GM20431 (cell line): Measurements from ENCODE around the gene GPR39.
"Not testable (repeated sequence)": the region's sequence is repeated elsewhere in the genome, so short reads cannot be mapped to it uniquely, and the experiment has no call there.

ENCODE experiments used
- in situ Hi-C: fragments of 300-500 bp; cut with MseI, MboI; formaldehyde crosslinking; loops from one replicate; pipeline ENCODE4 v1.15.0; 2020; ENCODE audit warnings: low sequenced_read_pairs; ENCODE audit not compliant: unreplicated experiment

Gene GPR39

DNA sequence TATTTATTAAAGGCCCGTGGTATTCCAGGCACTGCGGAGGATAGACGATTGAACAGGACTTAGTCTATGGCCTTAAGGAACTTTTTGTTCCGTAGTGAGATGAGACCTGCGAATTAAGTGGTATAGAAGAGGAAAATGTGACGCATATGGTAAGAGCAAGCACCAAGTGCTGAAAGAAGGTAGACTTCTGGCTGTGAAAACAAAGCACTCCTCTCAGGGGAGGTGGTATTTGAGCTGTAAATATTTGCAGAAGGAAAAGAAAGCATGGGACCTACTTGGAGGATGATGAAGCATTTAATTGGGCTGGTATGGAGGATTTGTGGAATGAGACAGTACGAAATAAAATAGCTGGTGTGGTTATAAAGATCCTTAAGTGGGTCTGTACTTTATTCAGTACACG is 62.5 kb downstream of the GPR39 start:
- in situ Hi-C loops, result no loop called here

DNA sequence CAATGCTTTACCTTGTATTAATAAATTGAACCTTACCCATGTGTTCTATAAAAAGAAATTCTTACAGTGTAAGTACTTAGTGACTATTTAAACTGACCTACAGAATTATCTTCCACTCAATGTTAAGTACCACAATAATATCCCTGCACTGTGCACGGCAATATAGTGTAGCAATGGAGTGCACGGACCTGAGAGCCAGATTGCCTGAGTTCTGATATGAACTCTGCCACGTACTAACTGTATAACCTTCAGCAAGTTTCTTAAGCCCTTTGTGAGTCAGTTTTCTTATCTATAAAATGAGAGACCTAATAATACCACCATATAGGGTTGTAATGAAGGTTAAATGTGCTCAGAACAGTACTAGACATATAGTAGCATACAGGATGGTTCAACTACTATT is 66.2 kb downstream of the GPR39 start:
- in situ Hi-C loops, result no loop called here

DNA sequence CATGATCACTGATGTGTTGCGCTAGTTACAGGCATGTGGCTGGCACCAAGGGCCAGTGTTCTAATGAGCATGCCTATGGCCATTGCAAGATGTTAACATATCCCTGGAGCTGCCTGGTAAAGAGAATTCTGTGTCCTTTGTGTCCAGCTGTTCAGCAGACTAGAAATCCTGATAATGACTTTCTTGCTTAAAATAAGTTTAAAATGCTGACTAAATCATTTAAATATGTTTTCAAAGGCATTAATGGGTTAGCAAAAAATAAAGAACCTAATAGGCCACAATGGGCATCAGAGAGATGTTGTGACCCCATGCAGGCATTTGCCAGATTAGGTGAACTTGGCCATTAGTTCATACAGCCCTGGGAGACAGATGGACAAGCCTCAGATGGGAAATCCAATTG is 67.5 kb downstream of the GPR39 start:
- in situ Hi-C loops, result no loop called here

DNA sequence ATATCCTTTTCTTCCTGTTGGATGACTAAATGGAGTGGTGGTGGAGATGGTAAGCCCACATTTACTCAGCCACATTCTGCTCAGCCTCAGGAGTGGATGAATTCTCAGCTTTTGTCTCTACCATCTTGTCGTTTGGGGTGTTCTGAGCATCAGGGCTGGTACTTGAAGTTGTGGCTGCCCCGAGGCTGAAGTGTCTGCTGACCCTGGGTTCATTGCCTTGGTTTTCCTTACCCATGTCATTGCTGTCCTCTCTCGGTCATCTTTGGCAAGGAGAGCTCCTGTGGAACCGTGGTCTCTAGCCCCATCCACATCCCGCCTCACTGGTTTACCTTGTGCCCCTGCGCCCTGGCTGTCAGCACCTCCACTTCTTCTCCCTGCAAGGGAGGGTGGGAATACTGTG is 71.9 kb downstream of the GPR39 start:
- in situ Hi-C loops, result no loop called here

DNA sequence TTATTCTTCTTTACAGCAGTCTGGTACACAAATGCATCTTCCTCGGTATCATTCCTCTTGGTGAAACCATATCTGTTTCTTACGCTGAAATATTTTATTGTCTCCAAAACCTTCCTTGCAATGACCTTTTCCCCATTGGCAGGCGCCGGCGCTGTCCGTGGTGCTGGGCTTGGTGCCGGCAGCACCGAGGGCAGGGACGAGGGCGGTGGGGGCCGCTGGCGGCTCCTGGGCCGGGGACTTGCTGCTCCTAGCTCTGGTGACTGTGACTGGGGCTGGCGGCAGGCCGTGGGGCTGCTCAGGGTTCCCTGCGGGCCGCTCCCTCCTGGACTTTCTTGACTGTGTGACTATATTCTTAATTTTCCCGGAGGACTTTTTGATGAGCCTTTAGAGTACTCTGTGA is 72.5 kb downstream of the GPR39 start:
- in situ Hi-C loops, result no loop called here

DNA sequence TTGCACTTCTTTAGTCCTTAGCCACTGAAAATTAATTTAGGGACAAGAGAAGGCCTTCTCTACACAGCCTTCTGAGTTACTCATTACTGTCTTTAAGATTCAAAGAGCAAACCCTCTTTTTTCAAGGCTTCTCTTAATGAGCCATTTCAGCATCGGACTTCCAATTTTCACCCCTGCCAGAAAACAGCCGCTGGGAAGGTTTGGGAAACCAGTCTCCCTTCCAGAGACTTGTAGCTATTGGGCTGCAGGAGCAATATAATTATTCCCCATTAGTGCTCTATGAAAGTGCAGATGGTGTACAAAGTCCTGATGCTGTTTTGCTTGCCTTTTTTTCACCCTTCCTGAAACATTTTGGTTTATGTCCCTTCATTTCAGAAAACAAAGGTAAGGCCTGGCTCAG is 79.3 kb downstream of the GPR39 start:
- in situ Hi-C loops, result no loop called here

DNA sequence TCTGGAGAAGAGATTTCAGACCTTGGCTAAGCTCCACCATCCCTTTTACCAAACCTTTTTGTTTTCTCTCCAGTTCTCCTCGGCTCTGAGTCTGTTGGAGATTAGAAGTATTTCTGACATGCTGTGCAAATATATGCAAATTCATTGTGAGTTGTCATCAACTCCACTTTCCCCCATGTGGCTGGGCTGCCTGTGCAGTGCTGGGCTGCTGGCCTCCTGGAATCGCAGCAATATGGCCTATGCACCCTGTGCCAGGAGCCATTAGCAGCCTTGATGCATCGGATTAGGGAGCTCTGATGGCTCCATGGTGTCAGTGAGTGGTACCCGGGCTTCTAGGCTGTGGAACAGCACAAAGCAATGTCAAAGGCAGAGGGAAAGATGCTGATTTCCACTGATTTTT is 80.0 kb downstream of the GPR39 start:
- in situ Hi-C loops, result no loop called here

DNA sequence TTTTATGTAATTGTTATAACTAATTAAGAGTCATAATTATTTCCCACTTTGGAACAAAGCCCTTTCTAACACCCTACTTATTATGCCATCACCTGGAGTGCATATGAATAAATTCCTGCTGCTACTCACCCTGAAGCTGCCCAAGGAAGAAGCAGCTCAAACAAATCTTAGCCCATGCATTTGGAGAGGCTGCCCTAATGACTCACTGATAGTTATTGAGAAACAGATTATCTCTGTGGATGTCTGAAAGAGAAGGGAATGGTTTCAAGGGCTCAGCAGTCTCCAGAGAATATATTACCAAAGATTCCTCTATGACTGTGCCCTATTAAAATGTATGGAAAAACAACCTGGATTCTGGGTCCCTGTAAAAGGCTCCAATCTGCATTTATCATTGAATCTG is 81.0 kb downstream of the GPR39 start:
- in situ Hi-C loops, result no loop called here

DNA sequence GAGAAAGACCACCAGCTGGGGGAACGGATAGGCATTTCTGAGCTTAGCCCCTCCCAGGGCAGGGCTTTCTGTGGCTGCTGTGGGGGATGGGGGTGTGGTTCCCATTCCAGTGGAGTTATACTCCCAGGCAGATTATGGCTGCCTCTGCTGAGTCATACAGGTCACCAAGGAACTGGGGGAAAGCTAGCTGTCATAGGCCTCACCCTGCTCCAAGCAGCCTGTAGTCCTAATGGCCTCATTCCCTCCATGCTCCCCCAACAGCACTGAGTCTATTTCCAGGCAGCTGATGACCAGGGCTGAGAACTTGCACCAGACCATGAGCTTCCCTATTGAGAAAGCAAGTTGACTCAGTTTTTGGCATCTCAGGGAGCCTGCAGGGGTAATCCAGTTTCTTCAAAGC is 87.1 kb downstream of the GPR39 start:
- in situ Hi-C loops, result no loop called here

DNA sequence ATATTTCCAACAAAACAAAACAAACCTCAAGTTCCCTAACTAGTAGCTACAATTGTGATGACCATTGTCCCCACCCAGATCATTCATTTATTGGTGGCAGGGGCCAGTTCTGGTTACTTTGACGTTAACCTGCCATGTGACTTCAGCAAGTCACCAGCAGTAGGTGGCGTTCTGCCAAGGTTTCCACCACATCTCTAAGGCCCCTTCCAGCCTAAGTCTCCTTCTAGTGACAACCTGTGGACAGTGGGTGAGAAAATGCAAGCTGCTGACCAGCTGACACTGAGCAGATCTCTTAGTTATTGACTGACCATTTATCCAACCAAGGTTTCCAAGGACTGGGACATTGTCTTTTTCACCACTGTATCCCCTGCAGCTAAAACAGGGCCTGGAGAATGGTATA is 98.4 kb downstream of the GPR39 start:
- in situ Hi-C loops, result no loop called here

DNA sequence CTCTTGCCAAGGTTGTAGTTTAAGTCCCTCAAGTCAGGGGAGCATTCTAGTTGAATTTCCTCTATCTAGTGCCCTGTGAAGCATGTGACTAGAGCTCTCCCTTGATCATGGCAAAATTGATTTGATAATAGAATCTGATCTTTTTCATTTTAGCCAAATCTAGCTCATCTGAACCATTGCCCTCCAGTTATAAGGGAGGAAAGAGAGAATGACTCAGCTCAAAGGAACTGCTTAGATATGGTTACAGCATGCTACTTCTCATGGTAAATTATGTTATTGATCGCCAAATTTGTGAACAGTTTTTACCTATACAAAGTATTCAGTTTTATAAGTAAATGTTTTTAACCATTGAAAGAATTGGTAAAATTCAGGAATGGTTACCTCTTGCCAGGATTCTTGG is 100.8 kb downstream of the GPR39 start:
- in situ Hi-C loops, result no loop called here

DNA sequence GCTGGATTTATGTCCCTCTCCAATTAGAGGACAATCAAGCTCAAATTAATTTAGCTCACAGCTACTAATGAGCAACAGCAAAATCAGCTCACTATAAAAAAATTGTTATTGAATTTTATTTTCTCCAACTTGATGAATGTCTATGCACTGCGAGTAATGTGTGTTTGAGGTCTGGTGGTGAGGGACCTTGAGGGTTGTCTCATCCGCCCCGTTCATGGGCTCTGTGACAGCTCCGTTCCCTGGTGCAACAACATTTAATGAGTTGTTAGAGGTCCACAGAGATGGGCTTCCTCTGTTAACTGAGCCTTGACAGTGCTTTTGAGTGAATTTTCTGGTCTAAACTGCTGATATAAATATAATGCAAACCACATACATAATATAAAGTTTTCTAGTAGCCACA is 101.7 kb downstream of the GPR39 start:
- in situ Hi-C loops, result no loop called here

DNA sequence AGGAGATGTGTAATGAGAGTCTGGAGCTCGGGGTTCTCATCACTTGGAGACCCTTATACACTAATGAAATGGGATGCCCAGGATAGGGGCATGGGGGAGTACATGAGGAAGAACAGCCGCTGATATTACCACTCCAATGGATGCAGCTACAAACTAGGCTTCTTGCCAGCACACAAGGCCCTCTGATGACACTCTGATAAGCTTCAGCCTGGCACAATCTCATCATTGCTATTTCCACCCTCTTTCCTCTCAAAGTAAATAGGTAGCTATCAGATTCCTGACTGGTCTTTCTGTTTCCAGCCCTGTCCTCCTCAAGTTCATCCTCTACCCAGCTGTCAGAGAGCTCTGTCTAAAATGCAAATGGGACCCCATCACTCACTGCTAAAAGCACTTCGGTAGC is 103.0 kb downstream of the GPR39 start:
- in situ Hi-C loops, result no loop called here

DNA sequence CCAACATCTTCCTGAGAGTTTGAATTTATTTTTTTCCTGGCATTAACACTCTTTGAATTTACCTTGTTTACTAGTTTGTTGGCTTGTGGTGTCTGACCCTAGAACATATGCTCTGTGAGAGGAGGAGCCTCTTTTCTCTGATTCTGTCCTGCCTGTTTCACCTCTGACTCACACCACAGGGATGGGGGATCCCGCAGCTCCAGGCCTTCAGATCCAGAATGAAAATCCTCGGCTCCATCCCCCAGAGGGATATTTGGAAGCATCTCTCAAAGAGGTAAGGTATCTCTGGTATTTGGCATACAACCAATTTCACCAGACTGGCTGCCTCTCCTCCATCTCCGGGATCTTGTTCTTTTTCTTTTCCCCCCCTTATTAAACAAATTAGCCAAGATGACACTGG is 104.7 kb downstream of the GPR39 start:
- in situ Hi-C loops, result no loop called here

DNA sequence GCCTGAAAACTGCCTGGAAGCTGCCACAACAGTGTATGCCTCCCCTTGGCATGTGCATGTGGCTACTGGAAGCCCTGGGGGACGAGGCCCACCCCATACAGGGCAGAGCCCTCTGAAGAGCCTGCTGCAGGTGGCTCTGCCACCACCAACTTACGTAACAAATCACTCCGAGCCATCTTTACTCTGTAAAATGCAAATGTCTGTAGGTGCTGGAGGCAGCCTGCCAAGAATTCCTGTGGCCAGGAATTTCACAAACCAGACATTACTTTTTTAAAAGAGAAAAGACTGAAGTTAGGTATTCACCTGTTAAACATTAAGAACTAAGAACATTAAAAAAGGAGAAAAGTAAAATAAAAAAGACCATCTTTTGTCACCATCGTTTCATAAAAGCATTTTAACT is 106.3 kb downstream of the GPR39 start:
- in situ Hi-C loops, result no loop called here

DNA sequence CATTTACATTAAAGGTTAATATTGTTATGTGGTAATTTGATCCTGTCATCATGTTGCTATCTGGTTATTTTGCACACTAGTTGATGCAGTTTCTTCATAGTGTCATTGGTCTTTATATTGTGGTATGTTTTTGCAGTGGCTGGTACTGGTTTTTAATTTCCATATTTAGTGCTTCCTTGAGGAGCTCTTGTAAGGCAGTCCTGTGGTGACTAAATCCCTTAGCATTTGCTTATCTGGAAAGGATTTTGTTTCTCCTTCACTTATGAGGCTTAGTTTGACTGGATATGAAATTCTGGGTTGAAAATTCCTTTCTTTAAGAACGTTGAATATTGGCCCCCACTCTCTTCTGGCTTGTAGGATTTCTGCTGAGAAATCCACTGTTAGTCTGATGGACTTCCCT is 120.5 kb downstream of the GPR39 start:
- in situ Hi-C loops, result not testable (repeated sequence)

DNA sequence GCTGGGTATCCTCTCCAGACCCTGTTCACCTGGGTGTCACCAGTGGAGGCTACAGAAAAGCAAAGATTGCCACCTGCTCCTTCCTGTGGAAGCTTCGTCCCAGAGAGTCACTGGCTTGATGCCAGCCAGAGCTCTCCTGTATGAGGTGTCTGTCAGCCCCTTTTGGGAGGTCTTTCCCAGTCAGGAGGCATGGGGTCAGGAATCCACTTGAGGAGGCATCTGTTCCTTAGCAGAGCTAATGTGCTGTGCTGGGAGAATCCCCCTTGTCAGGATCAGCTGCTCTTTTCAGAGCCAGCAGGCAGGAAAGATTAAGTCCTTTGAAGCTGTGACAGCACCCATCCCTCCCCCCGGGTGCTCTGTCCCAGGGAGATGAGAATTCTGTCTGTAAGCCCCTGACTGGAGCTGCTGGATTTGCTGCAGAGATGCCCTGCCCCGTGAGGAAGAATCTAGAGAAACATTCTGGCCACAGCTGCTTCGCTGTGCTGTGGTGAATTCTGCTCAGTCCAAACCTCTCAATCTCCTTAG is 121.8 kb downstream of the GPR39 start:
- in situ Hi-C loops, result no loop called here

DNA sequence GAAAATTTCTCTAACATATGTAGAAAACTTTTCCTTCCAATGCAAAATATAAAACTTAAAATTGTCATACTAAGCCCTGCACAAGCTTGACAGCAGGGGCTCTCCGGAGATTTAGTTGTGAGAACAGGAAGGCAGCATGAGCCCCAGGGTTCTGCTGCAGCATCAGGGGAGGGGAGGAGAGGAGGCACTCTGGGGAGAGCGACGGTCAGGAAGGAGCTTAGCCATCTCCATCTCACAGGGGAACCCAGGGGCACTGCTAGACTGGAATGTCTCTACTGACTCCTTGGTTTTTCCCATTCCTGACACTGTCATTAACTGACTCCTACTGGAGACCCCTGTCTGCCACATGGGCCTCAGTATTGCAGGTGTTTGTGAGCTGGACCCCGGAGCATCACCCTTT is 123.6 kb downstream of the GPR39 start:
- in situ Hi-C loops, result no loop called here

DNA sequence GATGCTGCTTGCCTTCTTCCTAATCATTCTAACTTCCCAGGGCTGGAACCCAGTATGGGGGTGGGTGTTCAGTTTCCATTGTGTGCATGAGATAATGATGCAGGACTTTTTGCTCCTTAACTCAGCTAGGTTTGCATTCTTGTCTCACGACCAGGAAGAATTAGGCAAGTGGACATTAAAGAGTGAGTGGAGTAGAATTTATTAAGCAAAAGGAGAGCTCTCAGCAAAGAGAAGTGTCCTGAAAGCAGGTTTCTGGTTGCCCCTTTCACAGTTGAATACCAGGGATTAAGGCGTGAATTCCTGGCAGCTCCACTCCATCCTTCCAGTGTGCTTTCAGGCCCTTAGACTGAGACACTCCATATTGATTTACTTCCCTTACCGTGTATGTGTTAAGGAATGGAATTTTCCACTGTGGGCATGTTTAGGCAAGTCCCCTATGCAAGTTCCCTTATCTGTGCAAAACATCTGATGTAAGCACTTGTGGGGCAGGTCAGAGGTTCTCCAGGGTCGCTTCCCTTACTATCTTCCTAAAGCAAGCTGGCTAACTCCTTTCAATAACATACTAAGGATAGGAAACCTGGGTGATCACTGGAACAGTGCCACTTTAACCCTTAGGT is 126.5 kb downstream of the GPR39 start:
- in situ Hi-C loops, result no loop called here

DNA sequence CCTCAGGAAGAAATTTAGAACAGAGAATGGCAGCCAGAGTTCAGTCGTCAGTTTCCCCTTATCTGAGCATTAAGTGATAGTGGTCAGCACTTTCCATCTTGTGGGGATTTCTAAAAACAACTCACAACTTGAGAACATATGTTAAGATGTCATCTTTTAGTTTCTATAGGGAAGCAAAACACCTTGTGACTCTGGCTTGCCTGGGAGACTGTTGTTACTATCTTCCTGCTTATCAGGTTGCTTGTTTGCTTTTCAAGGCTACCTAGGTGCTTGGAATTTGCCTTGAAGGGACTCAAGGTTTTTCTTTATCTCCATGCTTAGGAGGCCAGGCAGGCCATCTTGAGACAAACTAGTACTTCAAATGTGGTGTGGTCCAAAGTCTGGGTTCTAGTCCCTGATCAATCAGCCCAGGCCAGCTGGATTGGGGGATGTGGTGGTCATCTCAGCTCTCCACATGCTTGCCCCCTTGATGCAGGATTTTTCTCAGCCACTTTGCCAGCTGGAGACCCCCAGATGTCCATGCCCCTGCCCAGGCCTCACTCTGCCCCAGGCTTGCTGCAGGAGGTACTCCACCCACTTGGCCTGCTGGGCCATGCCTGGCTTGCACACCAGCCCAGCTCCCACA is 127.5 kb downstream of the GPR39 start:
- in situ Hi-C loops, result no loop called here

DNA sequence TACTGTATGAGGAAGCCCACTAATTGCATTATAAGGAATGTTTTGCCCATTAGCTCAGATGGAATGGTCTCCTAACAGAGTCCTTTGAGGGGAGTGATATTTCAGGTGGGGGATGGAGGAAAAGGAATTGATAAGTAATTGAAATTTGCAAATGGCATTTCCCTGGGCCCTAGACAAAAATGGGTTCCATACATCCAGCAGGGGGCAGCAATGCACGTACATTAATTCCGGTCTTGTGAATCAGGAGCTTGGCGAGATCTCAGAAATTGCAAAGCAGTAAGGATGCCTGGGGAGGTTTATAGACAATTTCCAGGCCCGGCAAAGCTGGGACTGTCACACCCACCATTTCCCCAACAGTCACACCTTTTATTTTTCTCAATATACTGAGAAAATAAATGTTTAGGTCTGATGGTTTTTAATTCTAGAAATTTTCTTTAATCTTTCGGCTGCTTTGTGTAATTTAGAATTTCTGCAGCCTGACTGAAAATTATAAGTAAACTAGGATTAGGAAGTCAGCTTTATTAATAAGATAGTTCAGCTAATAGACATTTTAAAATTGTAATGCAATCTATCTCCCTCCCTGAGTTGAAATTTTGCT is 130.6 kb downstream of the GPR39 start:
- in situ Hi-C loops, result no loop called here
